Measurements from ENCODE around the gene ERO1B. TPM values are rescaled to one million over a fixed set of nuclear protein-coding genes. Genes with fewer than 3 reads are reported as not detected.

The ERO1B gene
- total and polyA plus RNA-seq, 2 donors = 4.3 to 14.2 TPM

DNA sequence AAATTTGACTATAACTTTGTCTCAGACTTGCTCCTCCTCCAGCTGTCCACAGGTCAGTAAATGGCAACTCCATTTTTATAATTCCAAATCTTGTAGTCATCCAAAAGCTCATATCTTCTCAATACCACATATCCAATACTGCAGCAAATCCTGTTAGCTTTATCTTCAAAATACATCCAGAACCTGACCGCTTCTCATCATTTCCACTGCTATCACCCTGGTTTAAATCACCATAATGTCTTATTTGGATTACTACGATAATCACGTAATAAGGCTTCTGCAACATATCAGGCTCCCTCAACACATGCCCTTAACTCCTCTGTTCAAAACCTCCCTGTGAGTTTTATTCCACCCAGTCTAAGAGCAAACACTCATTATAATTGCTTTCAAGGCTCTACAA, 34.5 kb downstream of the ERO1B start:
- peaks cover 0 to 2% of the 10 kb centered on the region in 2 donors for H3K36me3 ChIP-seq (ENCODE audit: control insufficient read depth in 2 of 2, insufficient read depth in 2 of 2, low read length in 1 of 2)
- WGBS = 98% methylated on average over 3 of the region's 3 CpGs
- no peak overlapping the region for H3K27ac ChIP-seq (ENCODE audit: low read depth in 1 of 2, low read length in 1 of 2)
- no peaks in the 10 kb centered on the region for H3K9me3 ChIP-seq (ENCODE audit: control insufficient read depth in 2 of 2, insufficient read depth in 1 of 2, low read length in 1 of 2)
- H3K27me3 ChIP-seq (ENCODE audit: control insufficient read depth in 2 of 2, insufficient read depth in 1 of 2, low read length in 1 of 2) = no peaks in the 10 kb centered on the region
- no peak overlapping the region for H3K4me3 ChIP-seq (ENCODE audit: low read length in 2 of 2)
- H3K4me1 ChIP-seq (ENCODE audit: control insufficient read depth in 2 of 2, insufficient read depth in 2 of 2, low read length in 2 of 2) = no peaks in the 10 kb centered on the region
- DNase-seq (ENCODE audit: low read depth in 6 of 9, low spot score in 9 of 9) = no peak

DNA sequence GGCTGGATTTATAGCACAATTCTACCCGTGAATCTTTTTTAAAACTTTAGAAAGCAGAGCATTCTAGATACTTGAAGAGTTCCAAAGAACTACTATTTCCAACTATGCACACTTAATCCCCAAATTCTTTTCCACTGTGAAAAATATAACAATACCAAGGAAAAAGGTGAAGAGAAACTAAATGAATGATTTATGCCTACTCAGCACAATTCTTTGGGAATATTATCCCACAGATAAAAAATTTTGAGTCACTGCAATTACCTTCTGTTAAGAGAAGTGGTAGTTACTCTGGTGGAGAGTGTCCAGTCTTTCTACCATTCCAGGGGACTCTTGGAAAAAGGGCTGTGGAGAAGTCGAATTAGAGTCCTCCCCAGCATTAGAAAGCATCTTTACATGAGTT, 39.2 kb downstream of the ERO1B start:
- H3K36me3 ChIP-seq (ENCODE audit: control insufficient read depth in 2 of 2, insufficient read depth in 2 of 2, low read length in 1 of 2) = peaks cover 0 to 2% of the 10 kb centered on the region in 2 donors
- WGBS = 98% methylated on average over 2 of the region's 2 CpGs
- H3K27ac ChIP-seq (ENCODE audit: low read depth in 1 of 2, low read length in 1 of 2) = no peak overlapping the region
- no peaks in the 10 kb centered on the region for H3K4me1 ChIP-seq (ENCODE audit: control insufficient read depth in 2 of 2, insufficient read depth in 2 of 2, low read length in 2 of 2)
- no peaks in the 10 kb centered on the region for H3K27me3 ChIP-seq (ENCODE audit: control insufficient read depth in 2 of 2, insufficient read depth in 1 of 2, low read length in 1 of 2)
- no peaks in the 10 kb centered on the region for H3K9me3 ChIP-seq (ENCODE audit: control insufficient read depth in 2 of 2, insufficient read depth in 1 of 2, low read length in 1 of 2)
- H3K4me3 ChIP-seq (ENCODE audit: low read length in 2 of 2) = no peak overlapping the region
- no peak for DNase-seq (ENCODE audit: low read depth in 6 of 9, low spot score in 9 of 9)

DNA sequence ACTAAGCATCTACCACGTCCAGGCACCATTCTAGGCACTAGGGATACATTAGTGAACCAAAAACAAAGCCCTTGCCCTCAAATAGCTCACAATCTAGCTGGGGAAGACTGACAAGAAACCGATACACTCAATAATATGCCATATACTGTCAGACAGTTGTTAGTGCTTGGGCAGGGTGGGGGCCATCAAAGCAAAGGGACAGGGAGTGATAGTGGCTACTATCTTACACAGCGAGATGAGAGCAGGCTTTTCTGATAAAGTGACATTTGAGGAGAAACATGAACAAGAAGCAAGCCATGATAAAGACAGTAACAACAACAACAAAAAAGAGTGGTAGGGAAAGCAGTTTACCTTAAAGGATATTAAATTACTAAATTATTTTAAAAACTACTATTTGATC, 41.1 kb downstream of the ERO1B start:
- no peak for DNase-seq (ENCODE audit: low read depth in 6 of 9, low spot score in 9 of 9)
- peaks cover 0 to 2% of the 10 kb centered on the region in 2 donors for H3K36me3 ChIP-seq (ENCODE audit: control insufficient read depth in 2 of 2, insufficient read depth in 2 of 2, low read length in 1 of 2)
- H3K9me3 ChIP-seq (ENCODE audit: control insufficient read depth in 2 of 2, insufficient read depth in 1 of 2, low read length in 1 of 2) = no peaks in the 10 kb centered on the region
- H3K4me3 ChIP-seq (ENCODE audit: low read length in 2 of 2) = no peak overlapping the region
- no peak overlapping the region for H3K27ac ChIP-seq (ENCODE audit: low read depth in 1 of 2, low read length in 1 of 2)
- WGBS = 96% methylated on average over 3 of the region's 3 CpGs
- H3K4me1 ChIP-seq (ENCODE audit: control insufficient read depth in 2 of 2, insufficient read depth in 2 of 2, low read length in 2 of 2) = no peaks in the 10 kb centered on the region
- H3K27me3 ChIP-seq (ENCODE audit: control insufficient read depth in 2 of 2, insufficient read depth in 1 of 2, low read length in 1 of 2) = no peaks in the 10 kb centered on the region

DNA sequence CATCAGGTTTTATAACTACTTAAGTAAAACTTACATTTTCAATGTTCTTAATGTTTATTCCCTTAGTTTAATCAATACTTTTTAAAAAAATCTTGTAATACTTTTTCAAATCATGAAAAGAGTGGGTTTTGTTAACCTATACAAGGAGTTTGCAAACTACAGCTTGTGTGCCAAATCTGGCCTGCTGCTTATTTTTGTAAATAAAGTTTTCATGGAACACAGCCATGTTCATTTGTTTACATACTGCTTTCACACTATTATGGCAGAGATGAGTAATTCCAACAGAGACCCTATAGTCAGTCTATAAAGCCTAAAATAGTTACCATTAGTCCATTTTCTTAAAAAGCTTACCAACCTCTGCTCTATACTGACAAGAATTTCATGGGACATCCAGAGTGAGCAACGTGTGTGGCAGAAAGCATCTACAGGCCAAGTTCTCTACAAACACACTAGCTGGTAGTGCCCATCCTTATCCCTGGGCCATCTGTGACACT, 42.6 kb downstream of the ERO1B start:
- H3K9me3 ChIP-seq (ENCODE audit: control insufficient read depth in 2 of 2, insufficient read depth in 1 of 2, low read length in 1 of 2) = no peaks in the 10 kb centered on the region

DNA sequence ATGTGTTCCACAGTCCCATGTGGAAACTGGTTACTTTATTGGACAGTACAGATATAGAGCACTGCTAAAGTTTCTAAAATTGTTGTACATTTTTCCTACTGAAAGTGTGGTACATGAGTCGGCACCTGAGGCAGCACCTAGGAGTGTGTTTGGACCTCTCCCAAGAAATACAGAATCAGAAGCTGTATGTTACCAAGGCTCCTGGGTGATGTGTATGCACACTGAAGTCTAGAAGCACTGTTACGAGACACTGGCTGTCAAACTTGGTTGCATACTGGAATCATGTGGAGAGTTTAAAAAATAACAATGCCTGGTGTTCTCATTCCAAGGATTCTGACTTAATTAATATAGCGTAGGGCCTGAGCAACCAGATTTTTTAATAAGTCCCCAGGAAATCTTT, 46.6 kb downstream of the ERO1B start:
- Histone ChIP-seq H3K4me3 (ENCODE audit: low read length in 2 of 2) (no peak overlapping the region), H3K9me3 (ENCODE audit: control insufficient read depth in 2 of 2, insufficient read depth in 1 of 2, low read length in 1 of 2) (no peaks in the 10 kb centered on the region), H3K27me3 (ENCODE audit: control insufficient read depth in 2 of 2, insufficient read depth in 1 of 2, low read length in 1 of 2) (no peaks in the 10 kb centered on the region), H3K4me1 (ENCODE audit: control insufficient read depth in 2 of 2, insufficient read depth in 2 of 2, low read length in 2 of 2) (no peaks in the 10 kb centered on the region), H3K27ac (ENCODE audit: low read depth in 1 of 2, low read length in 1 of 2) (no peak overlapping the region), H3K36me3 (ENCODE audit: control insufficient read depth in 2 of 2, insufficient read depth in 2 of 2, low read length in 1 of 2) (no peaks in the 10 kb centered on the region)
- WGBS = 99% methylated on average over 3 of the region's 3 CpGs
- no peak for DNase-seq (ENCODE audit: low read depth in 6 of 9, low spot score in 9 of 9)

More for the DNA sequence above, 42.6 kb downstream of the ERO1B start:
- WGBS = 99% methylated on average over 1 of the region's 1 CpG
- DNase-seq (ENCODE audit: low read depth in 6 of 9, low spot score in 9 of 9) = no peak
- H3K36me3 ChIP-seq (ENCODE audit: control insufficient read depth in 2 of 2, insufficient read depth in 2 of 2, low read length in 1 of 2) = peaks cover 0 to 2% of the 10 kb centered on the region in 2 donors
- H3K27ac ChIP-seq (ENCODE audit: low read depth in 1 of 2, low read length in 1 of 2) = no peak overlapping the region
- H3K4me1 ChIP-seq (ENCODE audit: control insufficient read depth in 2 of 2, insufficient read depth in 2 of 2, low read length in 2 of 2) = no peaks in the 10 kb centered on the region
- no peaks in the 10 kb centered on the region for H3K27me3 ChIP-seq (ENCODE audit: control insufficient read depth in 2 of 2, insufficient read depth in 1 of 2, low read length in 1 of 2)
- no peak overlapping the region for H3K4me3 ChIP-seq (ENCODE audit: low read length in 2 of 2)

DNA sequence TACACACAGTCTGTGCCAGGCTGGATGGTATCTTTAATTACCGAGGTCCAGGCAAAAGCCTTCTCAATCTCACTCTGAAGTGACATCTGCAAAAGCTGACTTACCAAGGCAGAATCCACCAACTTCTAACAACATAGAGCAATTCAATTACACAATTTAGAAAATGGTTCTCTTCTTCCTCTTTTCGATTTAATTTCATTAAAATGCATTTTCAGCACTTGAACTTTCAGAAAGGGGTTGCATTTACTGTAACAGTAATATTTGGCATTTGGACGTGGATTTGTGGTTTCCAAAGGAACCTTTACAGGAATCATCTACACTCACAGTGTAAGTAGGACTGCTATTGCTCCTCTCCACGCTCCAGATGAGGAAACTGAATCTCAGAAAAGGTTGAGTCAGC, 53.3 kb downstream of the ERO1B start:
- H3K4me3 ChIP-seq (ENCODE audit: low read length in 2 of 2) = no peak overlapping the region
- 97% methylated on average over 4 of the region's 4 CpGs for WGBS
- H3K4me1 ChIP-seq (ENCODE audit: control insufficient read depth in 2 of 2, insufficient read depth in 2 of 2, low read length in 2 of 2) = no peaks in the 10 kb centered on the region
- H3K36me3 ChIP-seq (ENCODE audit: control insufficient read depth in 2 of 2, insufficient read depth in 2 of 2, low read length in 1 of 2) = no peaks in the 10 kb centered on the region
- no peak overlapping the region for H3K27ac ChIP-seq (ENCODE audit: low read depth in 1 of 2, low read length in 1 of 2)
- no peaks in the 10 kb centered on the region for H3K9me3 ChIP-seq (ENCODE audit: control insufficient read depth in 2 of 2, insufficient read depth in 1 of 2, low read length in 1 of 2)
- DNase-seq (ENCODE audit: low read depth in 6 of 9, low spot score in 9 of 9) = no peak
- H3K27me3 ChIP-seq (ENCODE audit: control insufficient read depth in 2 of 2, insufficient read depth in 1 of 2, low read length in 1 of 2) = no peaks in the 10 kb centered on the region

DNA sequence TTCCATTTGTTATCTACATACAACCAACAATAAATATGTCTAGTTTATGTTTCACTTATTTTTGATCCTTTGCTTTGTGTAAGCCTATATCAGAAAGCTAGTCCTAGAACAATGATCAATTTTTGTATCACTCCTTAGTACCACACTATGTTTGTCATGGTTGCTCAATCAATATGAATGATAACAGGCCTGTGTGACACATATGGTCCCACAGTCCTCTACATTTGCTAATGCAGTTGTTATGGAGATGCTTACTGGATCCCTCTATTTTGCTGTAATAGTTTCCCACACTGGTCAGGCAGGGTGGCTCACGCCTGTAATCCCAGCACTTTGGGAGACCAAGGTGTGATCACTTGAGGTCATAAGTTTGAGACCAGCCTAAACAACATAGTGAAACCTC, 59.1 kb downstream of the ERO1B start:
- Histone ChIP-seq H3K36me3 (ENCODE audit: control insufficient read depth in 2 of 2, insufficient read depth in 2 of 2, low read length in 1 of 2) (no peaks in the 10 kb centered on the region), H3K27ac (ENCODE audit: low read depth in 1 of 2, low read length in 1 of 2) (no peak overlapping the region), H3K4me1 (ENCODE audit: control insufficient read depth in 2 of 2, insufficient read depth in 2 of 2, low read length in 2 of 2) (no peaks in the 10 kb centered on the region), H3K4me3 (ENCODE audit: low read length in 2 of 2) (no peak overlapping the region), H3K9me3 (ENCODE audit: control insufficient read depth in 2 of 2, insufficient read depth in 1 of 2, low read length in 1 of 2) (no peaks in the 10 kb centered on the region), H3K27me3 (ENCODE audit: control insufficient read depth in 2 of 2, insufficient read depth in 1 of 2, low read length in 1 of 2) (no peaks in the 10 kb centered on the region)
- DNase-seq (ENCODE audit: low read depth in 6 of 9, low spot score in 9 of 9) = no peak
- 98% methylated on average over 1 of the region's 1 CpG for WGBS

DNA sequence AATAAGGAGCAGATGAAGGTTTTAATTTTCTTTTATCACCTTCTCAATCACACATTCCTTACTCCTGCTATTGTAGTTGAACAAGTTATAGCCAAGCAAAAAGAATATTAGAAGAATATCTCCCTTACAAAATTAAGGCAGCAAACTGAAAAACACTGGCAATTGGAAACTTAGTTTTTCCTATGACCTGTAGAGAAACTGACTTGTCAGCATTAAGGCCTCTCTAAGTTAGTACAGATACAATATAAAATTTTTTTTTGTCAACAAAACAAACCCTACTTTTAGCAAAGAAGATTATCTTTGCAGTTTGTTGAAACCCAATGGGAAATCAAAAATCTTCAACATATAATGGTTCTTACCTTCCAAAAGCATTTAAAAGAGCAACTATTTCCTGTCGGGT, 61.3 kb downstream of the ERO1B start:
- DNase-seq (ENCODE audit: low read depth in 6 of 9, low spot score in 9 of 9) = no peak

DNA sequence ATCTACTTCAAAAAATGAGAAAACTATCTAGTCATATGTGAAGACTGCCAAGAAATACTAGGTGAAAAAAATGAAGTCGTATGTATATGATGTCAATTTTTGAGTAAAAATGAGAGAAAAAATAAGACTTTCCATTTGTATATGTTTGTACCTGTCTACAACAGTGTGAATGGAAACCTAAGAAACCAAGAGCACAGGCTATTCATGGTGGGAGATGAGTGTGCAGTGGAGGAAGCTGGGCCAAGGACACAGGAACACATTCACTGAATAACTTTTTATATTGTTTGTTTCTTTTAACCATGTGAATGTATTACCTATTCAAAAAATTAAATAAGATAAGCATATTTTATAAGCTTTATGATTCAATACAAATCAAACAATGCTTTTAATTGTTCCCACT, 67.0 kb downstream of the ERO1B start:
- no peak for DNase-seq (ENCODE audit: low read depth in 6 of 9, low spot score in 9 of 9)
- no peaks in the 10 kb centered on the region for H3K4me1 ChIP-seq (ENCODE audit: control insufficient read depth in 2 of 2, insufficient read depth in 2 of 2, low read length in 2 of 2)
- H3K27me3 ChIP-seq (ENCODE audit: control insufficient read depth in 2 of 2, insufficient read depth in 1 of 2, low read length in 1 of 2) = no peaks in the 10 kb centered on the region
- no peak overlapping the region for H3K27ac ChIP-seq (ENCODE audit: low read depth in 1 of 2, low read length in 1 of 2)
- WGBS = 98% methylated on average over 1 of the region's 1 CpG
- H3K9me3 ChIP-seq (ENCODE audit: control insufficient read depth in 2 of 2, insufficient read depth in 1 of 2, low read length in 1 of 2) = no peaks in the 10 kb centered on the region
- H3K4me3 ChIP-seq (ENCODE audit: low read length in 2 of 2) = no peak overlapping the region
- no peaks in the 10 kb centered on the region for H3K36me3 ChIP-seq (ENCODE audit: control insufficient read depth in 2 of 2, insufficient read depth in 2 of 2, low read length in 1 of 2)

More for the DNA sequence above, 61.3 kb downstream of the ERO1B start:
- Histone ChIP-seq H3K4me1 (ENCODE audit: control insufficient read depth in 2 of 2, insufficient read depth in 2 of 2, low read length in 2 of 2) (no peaks in the 10 kb centered on the region), H3K27me3 (ENCODE audit: control insufficient read depth in 2 of 2, insufficient read depth in 1 of 2, low read length in 1 of 2) (no peaks in the 10 kb centered on the region), H3K9me3 (ENCODE audit: control insufficient read depth in 2 of 2, insufficient read depth in 1 of 2, low read length in 1 of 2) (no peaks in the 10 kb centered on the region), H3K27ac (ENCODE audit: low read depth in 1 of 2, low read length in 1 of 2) (no peak overlapping the region), H3K36me3 (ENCODE audit: control insufficient read depth in 2 of 2, insufficient read depth in 2 of 2, low read length in 1 of 2) (no peaks in the 10 kb centered on the region), H3K4me3 (ENCODE audit: low read length in 2 of 2) (no peak overlapping the region)
- WGBS = 99% methylated on average over 1 of the region's 1 CpG

DNA sequence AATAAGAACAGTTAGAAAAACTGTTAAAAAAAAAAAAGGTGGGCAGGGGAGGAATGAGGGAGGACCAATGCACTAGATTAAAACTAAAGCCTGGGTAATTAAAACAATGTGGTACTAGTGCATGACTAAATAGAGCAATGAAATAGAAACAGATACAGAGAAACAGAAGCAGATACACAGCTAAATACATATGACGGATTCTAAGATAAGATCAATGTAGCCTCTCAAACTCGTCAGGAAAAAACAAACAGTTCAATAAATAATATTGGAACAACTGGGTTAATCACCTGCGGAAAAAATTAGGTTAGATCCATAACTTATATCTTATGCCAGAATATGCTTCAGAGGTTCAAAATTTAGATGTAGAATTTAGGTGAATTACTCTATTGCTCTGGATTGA, 68.2 kb downstream of the ERO1B start:
- no peaks in the 10 kb centered on the region for H3K36me3 ChIP-seq (ENCODE audit: control insufficient read depth in 2 of 2, insufficient read depth in 2 of 2, low read length in 1 of 2)
- no peaks in the 10 kb centered on the region for H3K27me3 ChIP-seq (ENCODE audit: control insufficient read depth in 2 of 2, insufficient read depth in 1 of 2, low read length in 1 of 2)
- no peaks in the 10 kb centered on the region for H3K4me1 ChIP-seq (ENCODE audit: control insufficient read depth in 2 of 2, insufficient read depth in 2 of 2, low read length in 2 of 2)
- H3K9me3 ChIP-seq (ENCODE audit: control insufficient read depth in 2 of 2, insufficient read depth in 1 of 2, low read length in 1 of 2) = no peaks in the 10 kb centered on the region
- no peak overlapping the region for H3K4me3 ChIP-seq (ENCODE audit: low read length in 2 of 2)
- H3K27ac ChIP-seq (ENCODE audit: low read depth in 1 of 2, low read length in 1 of 2) = no peak overlapping the region
- no peak for DNase-seq (ENCODE audit: low read depth in 6 of 9, low spot score in 9 of 9)
- WGBS = 99% methylated on average over 3 of the region's 3 CpGs
